GM19395 (cell line): Measurements from ENCODE around the gene CPNE1.
"Not testable (repeated sequence)": the region's sequence is repeated elsewhere in the genome, so short reads cannot be mapped to it uniquely, and the experiment has no call there.

Experiments
- ATAC-seq: cut with Tn5 transposase; IDR thresholded peaks from one replicate; pipeline ENCODE4 v1.9.1; 2021; ENCODE audit warnings: mild to moderate bottlenecking, moderate library complexity; ENCODE audit not compliant: unreplicated experiment

CPNE1 gene

GRCh38 chr20:35698298-35699126 lies 33.8 kb upstream of the CPNE1 start:
- ATAC-seq, result peak; percentile 33

- ATAC-seq, result no peak
Observed at GRCh38 chr20:35697696-35698297, 33.1 kb upstream of the CPNE1 start.

DNA sequence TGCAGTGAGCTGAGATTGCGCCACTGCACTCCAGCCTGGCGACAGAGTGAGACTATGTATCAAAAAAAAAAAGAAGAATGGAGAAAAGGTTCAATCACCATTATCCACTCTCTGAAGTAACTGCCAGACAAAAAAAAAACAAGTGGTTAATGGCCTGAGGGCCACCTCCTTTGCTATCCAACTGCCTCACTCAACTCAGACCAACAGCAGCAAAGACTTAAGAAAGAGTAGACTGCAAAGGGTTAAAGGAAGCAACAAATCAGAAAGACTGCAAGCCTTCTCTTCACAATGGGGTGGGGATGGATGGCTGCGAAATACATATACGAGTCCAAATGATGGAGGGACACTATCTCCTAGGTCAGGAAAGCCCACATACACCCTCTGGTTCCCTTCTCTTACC lies 31.3 kb upstream of the CPNE1 start:
- no peak for ATAC-seq

DNA sequence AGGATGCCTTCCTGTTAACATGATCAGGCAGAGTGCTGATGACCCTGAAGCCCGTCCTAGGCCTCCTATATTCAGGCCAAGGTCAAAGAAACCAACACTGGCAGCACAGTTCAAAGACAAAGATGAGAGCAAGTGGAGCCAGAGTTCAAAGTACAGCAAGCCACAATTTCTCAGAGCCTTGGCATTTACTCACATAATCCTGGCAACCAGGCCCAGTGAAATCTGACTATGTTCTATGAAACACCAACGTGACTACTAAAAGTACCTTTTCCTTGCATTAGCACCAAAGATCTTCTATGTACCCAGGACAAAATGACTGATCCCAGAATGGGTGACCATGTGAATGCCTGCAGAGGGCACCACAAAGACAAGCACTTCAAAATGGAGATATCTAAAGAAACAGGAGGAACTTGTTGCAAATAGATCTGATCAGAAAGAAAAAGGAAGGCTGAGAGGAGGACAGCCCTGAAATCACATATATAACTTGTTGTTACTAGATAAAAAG lies 30.6 kb upstream of the CPNE1 start:
- ATAC-seq, result no peak

DNA sequence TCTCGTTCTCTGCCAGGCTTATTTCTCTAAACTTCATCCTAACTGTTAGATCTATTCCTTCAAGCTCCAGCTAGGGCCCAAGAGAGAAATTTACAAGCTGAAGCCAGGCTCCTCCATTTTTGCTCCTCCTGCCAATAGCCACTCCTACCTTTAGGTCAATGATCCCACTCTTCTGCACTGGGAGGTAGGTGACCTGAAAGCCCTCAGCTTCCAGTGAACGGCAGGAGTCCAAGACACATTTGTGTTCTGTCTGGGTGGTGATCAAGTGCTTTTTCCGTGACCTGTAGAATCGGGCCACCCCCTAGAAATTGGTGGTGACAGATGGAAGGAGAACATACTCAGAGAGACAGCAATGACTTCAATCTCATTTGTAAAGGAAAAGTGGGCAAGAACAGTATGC lies 25.6 kb upstream of the CPNE1 start:
- ATAC-seq, result no peak

- not testable (repeated sequence) for ATAC-seq
Observed at GRCh38 chr20:35686872-35687271, 22.2 kb upstream of the CPNE1 start.

- ATAC-seq, result not testable (repeated sequence)
Observed at GRCh38 chr20:35685368-35685767, 20.7 kb upstream of the CPNE1 start.

DNA sequence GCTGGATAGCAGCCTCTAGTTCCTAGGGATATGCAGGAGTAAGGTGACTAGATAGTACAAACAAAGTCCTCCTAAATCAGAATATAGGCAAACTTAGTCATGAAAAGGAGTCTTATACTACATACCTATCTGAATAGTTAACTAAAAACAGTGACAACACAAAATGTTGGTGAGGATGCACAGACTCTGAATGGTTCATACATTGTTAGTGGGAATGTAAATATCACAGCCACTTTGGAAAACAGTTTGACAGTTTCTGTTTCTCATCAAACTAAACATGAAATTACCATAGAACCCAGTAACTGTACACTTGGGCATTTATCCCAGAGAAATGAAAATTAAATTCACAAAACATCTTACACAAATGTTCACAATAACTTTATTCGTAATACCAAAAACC lies 17.3 kb upstream of the CPNE1 start:
- no peak for ATAC-seq

- ATAC-seq, result no peak
Observed at GRCh38 chr20:35680452-35681183, 15.9 kb upstream of the CPNE1 start.

- ATAC-seq, result no peak
Observed at GRCh38 chr20:35674921-35675320, 10.2 kb upstream of the CPNE1 start.

- ATAC-seq, result no peak
Observed at GRCh38 chr20:35673884-35674283, 9.2 kb upstream of the CPNE1 start.

DNA sequence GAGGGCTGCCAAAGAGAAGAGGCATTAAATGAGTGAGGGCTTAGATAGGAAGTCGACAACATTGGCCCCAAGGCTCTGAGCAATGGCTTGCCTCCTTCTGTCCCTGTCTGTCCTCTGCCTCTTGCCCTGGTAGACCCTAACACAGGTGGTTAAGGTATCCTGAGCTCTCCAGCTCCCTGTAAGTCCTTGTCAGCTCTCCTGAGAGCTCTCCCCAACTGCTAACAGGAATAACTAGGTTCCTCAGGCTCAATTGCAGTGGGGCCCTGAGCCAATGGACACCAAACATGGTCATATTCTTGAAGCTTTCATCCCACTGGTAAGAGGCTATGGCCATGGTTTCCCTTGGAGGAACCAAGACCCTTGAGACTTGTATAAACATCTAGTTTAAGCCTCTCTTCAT lies 5.0 kb upstream of the CPNE1 start:
- ATAC-seq, result no peak

DNA sequence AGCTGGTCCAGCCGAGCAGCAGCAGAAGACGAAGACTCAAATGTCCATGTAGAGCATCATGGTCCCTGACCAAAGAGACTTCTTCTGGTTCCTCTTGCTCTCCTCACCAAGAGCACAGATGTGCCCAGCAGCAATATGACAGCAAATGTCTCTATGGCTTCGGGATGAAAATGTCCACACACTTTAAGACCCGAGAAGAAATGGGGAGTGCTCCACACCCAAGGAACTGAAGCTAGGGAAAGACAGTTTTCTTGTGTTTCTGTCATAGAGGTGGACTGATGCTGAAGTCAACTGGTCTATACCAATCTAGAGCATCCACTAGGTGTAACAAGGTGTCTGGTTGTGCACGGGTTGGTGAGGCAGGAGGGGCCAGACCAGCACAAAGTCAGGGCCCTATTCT lies 4.5 kb upstream of the CPNE1 start:
- ATAC-seq, result no peak

- ATAC-seq, result no peak
Observed at GRCh38 chr20:35665949-35666288, 1.2 kb upstream of the CPNE1 start.

DNA sequence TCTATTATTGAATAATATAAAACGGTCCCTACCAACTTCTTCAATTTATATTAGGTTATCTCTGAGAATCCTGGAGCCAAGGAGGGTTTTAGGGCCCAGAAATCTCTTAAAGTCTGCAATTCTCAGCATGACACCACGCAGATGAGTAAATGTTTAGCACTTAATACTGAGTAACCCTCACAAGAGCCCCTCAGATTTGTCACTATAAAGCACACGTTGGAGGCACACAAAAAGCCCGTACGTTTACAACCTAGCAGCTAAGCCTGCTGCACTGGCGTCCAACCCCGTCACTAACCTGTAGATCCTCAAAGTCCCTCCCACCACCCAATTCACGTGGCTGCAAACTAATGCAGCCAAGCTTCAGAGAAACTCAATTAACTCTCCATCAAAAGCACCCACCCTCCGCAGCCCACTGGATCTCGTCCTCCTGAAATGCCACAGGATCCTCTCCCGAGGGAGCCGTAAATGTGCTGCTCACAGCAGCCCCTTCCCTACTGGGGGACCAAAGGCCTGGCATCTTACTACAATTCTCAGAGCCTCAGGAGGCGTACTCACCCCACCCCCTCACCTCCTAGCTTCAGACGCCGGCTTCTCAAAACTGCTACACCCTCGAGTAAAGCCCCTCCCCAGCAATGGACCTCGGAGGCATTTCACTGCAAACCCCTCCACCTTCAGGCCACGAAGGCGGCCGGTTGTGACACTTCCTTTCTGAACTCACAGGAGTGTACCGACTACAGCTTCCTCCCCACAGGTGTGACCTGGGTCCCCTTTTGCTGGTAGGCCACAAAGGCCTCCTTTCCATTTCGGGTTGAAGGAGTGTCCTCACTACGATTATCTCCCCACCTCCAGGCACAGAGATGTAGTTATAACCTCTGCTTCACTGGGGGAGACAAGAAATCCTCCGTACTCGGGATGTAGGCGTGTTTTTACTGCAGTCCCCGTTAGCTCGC lies 909 bp downstream of the CPNE1 start:
- peak; percentile 35 for ATAC-seq

DNA sequence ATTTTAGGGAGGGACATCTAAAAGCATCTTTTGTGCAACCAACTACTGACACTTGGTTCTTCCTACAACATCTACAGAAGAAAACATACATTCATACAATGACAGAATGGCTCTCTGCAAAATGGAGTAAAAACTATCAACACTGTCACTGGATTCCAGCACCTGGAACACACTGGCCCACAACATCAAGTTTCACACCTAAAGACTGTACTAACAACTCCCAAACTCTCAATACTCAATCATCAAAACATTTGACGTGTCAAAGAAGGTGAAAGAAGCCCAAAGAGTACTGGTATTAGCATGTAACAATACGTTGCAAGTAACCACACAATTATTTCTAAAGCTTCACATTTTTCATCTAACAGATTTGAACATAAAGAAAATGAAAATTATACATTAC lies 2.1 kb downstream of the CPNE1 start:
- ATAC-seq, result no peak

GRCh38 chr20:35661908-35662307 lies 2.8 kb downstream of the CPNE1 start:
- ATAC-seq, result no peak

DNA sequence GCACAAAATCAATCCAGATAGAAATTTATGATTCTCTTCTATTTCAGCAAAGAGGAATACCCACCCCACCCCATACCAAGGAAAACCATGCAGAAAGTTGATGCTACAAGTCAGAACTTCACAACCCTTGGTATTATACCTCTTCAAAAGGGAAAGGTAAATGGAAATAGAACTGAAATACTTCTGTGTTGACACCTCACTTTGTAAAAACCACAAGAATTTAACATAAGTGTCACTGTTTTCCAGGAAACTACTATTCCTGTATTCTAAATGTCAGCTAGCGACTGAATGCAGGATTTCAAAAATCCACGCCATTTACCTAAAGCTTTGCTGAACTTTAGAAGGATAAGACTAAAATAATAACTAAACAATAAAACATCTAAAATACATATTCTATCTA lies 3.6 kb downstream of the CPNE1 start:
- ATAC-seq, result no peak

GRCh38 chr20:35660122-35660937 lies 4.4 kb downstream of the CPNE1 start:
- ATAC-seq, result no peak

DNA sequence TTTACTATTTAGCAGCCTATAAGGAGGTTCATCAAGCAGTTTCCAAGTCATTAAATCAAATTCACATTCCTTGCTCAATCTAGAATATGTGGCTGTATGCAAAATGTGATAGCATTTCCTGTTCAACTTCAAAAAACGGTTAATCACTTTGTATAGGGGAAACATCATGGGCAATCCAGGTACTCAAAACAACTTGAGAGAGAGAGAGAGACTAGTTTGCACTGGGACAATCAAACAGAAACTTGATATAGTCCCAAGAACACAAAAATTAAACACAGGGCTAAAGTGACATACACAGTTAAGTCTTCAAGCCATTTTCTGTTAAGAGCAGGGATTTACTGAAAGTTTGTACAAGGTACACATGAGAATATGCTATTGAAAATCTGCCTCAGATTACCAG lies 7.4 kb downstream of the CPNE1 start:
- no peak for ATAC-seq
